Measurements from ENCODE around the gene OR8I2.
"Not testable (repeated sequence)": the region's sequence is repeated elsewhere in the genome, so short reads cannot be mapped to it uniquely, and the experiment has no call there.

Gene OR8I2

GRCh38 chr11:56089697-56090096 is 3.4 kb upstream of the OR8I2 start:
- ChIA-PET CTCF (no interaction called here), POLR2A (no interaction called here)
- TF ChIP-seq CTCF (IDR thresholded peaks at IDR 0.05; ENCODE audit: control extremely low read depth, extremely low read depth, low read depth, missing control alignments) = no peak
- no peak for DNase-seq (ENCODE audit: extremely low spot score)

GRCh38 chr11:56103210-56103737 is 10.2 kb downstream of the OR8I2 start, which contains the start of gene OR8H2:
Gene OR8H2, plus strand, starts transcription at chr11:56103687. Its CDS starts 1,356 bp downstream, at chr11:56105043.
- no peak for TF ChIP-seq CTCF (IDR thresholded peaks at IDR 0.05; ENCODE audit: control extremely low read depth, extremely low read depth, low read depth, missing control alignments)
- POLR2A ChIA-PET = no interaction called here
- CTCF ChIA-PET = no interaction called here
- no peak for DNase-seq (ENCODE audit: extremely low spot score)

- no peak for DNase-seq (ENCODE audit: extremely low spot score)
- ChIA-PET POLR2A (no interaction called here), CTCF (no interaction called here)
- no peak for TF ChIP-seq CTCF (IDR thresholded peaks at IDR 0.05; ENCODE audit: control extremely low read depth, extremely low read depth, low read depth, missing control alignments)
Observed at GRCh38 chr11:56122073-56122472, 29.0 kb downstream of the OR8I2 start, which contains the start of gene OR8H3. Gene OR8H3, plus strand, starts transcription at chr11:56122373. Its CDS starts 0 bp downstream, at chr11:56122373.

- CTCF ChIA-PET = no interaction called here
- TF ChIP-seq CTCF (IDR thresholded peaks at IDR 0.05; ENCODE audit: control extremely low read depth, extremely low read depth, low read depth, missing control alignments) = no peak
- POLR2A ChIA-PET = no interaction called here
- DNase-seq (ENCODE audit: extremely low spot score) = no peak
Observed at GRCh38 chr11:56140151-56140661, 47.1 kb downstream of the OR8I2 start, which contains the start of gene OR8J3. Gene OR8J3, minus strand, starts transcription at chr11:56140201. Its CDS starts 2,483 bp downstream, at chr11:56137718.

- DNase-seq (ENCODE audit: extremely low spot score); CTCF ChIA-PET; POLR2A ChIA-PET: not testable (repeated sequence)
Observed at GRCh38 chr11:56143681-56144080, 50.6 kb downstream of the OR8I2 start.
